HG03280 (cell line): Measurements from ENCODE around the gene ME1.
"Not testable (repeated sequence)": the region's sequence is repeated elsewhere in the genome, so short reads cannot be mapped to it uniquely, and the experiment has no call there.

Experiments used
- ATAC-seq: cut with Tn5 transposase; IDR thresholded peaks from one replicate; pipeline ENCODE4 v1.9.1; 2021; ENCODE audit warnings: mild to moderate bottlenecking, moderate library complexity; ENCODE audit not compliant: unreplicated experiment

Gene ME1

DNA sequence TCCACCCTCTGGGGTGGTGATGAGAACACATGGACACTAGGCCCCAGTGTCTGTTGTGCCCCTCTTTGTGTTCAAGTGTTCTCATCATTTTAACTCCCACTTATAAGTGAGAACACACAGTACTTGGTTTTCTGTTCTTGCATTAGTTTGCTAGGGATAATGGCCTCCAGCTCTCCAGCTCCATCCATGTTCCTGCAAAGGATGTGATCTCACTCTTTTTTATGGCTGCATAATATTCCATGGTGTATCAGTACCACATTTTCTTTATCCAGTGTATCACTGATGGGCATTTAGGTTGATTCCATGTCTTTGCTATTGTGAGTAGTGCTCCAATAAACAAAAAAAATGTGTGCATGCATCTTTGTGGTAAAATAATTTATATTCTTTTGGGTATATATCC is 170.3 kb downstream of the ME1 start:
- no peak for ATAC-seq

DNA sequence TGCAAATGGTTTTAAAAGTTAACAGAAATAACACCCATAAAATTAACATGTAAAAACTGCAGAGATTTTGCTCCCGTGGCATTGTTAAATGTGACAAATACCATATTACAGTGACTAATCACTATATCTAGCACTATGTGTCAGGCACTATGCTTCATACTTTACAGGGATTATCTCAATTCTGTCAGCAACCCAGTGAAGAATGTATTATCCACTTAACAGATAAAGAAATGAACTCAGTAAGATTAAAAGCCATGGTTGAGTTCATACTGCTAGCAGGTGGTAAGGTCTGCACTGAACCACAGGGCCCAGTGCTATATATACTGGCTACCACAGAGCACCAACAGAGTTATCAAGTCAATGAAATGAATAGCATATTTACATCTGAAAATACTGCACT is 172.3 kb downstream of the ME1 start:
- ATAC-seq, result no peak

- no peak for ATAC-seq
Observed at GRCh38 chr6:83257791-83258190, 173.1 kb downstream of the ME1 start.

DNA sequence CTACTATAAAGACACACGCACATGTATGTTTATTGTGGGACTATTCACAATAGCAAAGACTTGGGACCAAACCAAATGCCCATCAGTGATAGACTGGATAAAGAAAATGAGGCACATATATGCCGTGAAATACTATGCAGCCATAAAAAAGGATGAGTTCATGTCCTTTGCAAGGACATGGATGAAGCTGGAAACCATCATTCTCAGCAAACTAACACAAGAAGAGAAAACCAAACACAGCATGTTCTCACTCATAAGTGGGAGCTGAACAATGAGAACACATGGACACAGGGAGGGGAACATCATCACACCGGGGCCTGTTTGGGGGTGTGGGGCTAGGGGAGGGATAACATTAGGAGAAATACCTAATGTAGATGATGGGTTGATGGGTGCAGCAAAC is 174.1 kb downstream of the ME1 start:
- not testable (repeated sequence) for ATAC-seq

GRCh38 chr6:83252719-83253118 is 178.1 kb downstream of the ME1 start:
- ATAC-seq, result no peak

- no peak for ATAC-seq
Observed at GRCh38 chr6:83250235-83250634, 180.6 kb downstream of the ME1 start.

DNA sequence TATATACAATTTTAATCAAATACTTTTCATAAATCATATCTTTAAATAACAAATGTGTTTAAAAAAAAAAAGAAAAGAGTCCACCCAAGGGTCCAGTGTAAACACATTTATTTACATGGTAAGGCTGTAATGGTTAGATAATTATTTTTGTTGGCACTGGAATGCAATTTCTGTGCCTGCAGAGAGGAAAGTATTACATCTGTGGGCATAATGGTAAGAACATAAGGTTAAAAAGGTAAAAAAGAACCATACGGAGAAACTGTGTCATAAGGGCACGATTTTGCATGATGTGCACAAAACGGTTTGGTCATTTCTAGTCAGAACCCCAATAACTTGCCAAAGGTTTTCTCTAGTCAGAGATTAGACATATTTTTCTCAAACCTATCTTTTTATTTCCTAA is 183.4 kb downstream of the ME1 start:
- no peak for ATAC-seq

DNA sequence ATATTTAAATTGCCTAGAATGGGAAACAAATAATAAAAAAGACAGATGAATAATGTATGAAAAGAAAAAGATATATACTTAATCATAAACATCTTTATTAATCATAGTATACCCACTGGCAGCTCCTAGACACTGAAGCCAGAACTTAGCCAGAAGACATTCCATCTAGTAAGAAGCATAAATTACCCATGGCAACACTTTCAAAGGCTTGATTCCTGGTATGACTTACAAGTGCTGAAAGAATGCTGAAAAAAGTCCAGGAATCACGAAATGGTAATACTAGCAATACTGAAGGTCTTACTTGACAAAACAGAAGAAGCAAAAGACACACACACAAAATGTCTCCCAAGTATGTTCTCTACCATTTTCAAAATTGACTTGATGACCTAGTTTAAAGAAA is 199.7 kb downstream of the ME1 start:
- no peak for ATAC-seq

- ATAC-seq, result no peak
Observed at GRCh38 chr6:83226517-83226916, 204.3 kb downstream of the ME1 start.

DNA sequence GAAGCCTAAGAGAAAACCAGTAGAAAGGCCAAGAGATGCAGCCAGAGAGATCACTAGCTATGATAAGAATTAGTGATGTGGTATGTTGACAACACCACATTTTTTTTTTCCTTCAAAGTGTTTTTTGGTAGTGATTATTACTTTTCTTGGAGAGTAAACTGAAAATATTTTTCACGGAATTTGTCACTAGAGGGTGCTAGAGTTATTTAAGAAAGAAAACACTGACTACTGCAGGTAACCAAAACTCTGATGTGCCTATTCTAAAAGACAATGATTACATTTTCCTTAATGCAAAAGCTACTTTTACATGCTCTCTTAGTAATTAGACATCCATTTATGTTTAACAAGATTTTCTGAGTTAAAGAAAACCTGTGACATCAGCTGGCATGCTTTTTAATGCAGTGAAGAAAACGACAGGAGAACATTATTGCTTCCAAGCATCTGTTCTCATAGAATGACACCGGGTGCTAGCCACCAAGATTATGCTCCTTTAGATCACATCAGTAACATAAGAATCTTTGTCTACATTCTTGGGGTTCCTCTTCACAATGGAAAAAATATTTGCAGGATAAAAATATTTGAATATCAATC is 208.9 kb downstream of the ME1 start:
- no peak for ATAC-seq

DNA sequence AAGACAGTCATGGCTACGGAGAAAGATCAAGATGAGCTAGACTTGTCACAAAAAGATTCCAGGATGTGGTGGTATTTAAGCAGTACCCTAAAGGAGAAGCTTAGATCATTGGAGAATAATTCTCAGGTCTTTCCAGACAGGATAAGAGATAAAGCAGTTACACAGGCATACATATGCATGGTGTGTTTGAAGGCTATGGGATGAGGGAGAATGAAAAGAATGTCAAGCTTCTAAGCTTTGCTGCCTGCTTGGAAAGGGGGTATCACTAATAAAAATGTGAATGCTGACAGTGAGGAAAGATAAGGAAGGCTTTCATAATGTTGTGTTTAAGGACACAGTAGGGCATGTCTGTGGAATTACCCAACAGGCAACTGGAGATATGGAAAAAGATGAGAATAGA is 209.6 kb downstream of the ME1 start:
- no peak for ATAC-seq

DNA sequence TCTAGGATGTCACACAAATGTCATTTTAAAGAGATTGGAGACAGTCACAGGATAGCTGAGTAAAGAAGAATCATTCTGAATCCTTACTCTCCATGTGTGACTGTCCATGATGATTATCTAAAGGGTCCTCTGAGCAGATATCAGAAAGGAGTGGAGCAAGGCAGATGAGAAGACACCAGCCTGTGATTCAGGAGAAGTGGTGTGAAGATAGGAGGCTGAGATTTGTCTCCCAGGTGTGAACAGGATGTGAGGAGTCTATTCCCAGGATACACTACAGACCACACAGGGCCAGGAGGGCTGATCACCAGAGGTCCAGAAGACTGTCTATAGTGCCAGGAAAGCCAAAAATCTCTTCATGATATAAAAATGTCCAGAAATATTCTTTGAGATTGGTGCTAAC is 210.7 kb downstream of the ME1 start:
- ATAC-seq, result no peak

DNA sequence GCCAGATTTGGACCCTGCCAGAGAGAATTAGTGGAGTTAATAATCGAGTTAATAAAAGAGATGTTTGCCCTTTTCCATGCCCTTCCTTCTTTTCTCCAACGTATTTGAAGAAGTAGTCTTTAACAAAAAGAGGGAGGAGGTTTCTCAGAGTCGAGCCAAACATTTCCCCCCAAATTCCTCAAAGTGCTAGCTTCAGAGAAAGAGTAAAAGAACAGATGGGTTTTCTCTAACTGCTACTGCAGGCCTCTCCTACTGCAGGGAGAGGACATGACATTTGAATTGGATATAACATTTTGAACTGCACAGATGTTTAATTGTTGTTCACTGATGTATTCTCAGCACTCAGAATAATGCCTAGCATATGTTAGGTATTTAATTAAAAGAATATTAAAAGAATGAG is 212.2 kb downstream of the ME1 start:
- ATAC-seq, result no peak

DNA sequence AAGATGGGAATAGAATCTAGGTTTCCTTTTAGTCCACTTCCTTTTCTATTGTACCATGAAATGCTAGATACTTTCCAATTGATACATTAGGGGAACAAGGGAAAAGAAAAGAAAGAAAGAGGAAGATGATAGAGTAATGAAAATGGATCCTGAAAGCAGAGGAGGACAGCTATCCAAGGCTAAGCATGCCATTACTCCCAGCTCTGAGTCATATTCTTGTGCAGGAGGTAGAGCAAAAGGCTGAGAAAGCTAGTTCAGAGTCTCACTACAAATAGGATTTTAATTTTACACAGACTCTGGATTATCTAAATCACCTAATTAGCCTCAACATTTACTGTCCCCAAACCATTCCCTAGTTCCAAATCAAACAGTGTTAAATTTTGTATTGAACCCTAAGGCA is 214.0 kb downstream of the ME1 start:
- ATAC-seq, result no peak

DNA sequence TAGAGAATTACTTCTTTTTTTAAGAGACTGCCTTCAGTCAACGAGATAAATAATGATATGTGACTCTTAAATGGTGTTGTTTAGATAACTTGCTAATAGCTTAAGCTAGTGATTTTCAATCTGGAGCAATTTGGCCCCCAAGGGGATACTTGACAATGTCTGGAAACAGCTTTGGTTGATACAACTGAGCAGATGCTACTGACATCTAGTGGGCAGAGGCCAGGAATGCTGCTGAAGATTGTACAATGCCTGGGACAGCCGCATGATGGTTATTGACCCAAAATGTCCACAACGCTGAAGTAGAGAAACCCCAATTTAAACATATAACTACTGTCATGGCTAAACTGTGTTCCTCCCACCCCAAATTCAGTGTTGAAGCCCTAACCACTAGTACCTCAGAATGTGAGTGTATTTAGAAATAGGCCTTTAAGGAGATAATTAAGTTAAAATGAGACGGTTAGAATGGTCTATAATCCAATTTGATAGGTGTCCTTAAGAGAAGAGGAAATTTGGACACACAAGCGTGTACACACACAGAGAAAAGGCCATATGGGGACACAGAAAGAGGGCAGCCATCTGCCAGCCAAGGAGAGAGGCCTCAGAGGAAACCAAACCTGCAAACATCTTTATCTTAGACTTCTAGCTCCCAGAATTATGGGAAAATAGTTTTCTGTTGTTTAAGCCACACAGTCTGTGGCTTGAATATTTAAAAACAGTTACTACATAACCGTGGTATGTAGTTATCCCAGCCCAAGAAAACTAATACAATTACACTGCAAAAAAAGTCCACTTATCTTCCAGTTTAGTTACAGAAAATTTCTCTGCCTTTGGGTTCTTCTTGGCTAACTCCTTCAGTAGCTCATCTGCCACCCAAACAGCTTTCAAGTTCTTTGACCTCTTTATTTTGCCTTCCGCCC is 215.5 kb downstream of the ME1 start:
- ATAC-seq, result peak; percentile 99

GRCh38 chr6:83202031-83202430 is 228.8 kb downstream of the ME1 start:
- ATAC-seq, result no peak

DNA sequence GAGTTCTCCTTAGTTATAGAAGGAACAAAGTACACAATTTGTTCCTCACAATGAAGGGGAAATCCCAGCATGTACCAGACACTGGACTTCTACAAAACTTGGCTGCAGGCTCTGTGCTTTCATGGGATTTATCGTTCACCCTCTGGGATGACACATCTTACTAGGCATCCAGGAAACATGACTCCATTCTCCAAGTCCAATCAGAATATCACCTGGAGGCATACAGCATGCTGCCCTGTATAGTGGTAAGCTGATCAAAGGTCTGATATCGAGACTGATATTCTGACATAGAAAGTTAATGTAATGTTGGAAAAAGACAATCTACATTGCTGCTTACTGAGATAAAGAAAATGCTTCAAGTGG is 231.0 kb downstream of the ME1 start:
- ATAC-seq, result no peak

DNA sequence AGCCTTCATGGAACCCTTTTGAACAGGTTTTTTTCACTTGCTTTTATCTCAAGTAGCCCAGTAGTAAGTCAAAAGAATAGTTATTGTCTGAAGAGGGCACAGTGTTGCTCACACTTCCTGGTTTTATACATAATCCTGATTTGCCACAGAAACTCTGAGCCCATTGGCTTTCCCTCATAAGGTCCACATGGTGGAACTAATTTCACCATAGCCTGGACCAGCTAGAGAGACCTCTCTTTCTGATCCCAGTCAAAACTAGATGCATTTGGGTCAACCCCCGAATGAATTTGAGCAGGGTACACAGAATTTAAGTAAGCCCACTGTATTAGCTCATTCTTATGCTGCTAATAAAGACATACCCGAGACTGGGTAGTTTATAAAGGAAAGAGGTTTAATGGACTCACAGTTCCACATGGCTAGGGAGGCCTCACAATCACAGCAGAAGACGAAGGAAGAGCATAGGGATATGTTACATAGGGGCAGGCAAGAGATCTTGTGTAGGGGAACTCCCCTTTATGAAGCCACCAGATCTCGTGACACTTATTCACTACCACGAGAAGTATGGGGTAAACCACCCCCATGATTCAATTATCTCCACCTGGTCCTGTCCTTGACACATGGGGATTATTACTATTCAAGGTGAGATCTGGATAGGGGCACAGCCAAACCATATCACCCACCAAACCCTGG is 231.5 kb downstream of the ME1 start:
- ATAC-seq, result no peak

GRCh38 chr6:83198486-83199172 is 232.2 kb downstream of the ME1 start:
- no peak for ATAC-seq

DNA sequence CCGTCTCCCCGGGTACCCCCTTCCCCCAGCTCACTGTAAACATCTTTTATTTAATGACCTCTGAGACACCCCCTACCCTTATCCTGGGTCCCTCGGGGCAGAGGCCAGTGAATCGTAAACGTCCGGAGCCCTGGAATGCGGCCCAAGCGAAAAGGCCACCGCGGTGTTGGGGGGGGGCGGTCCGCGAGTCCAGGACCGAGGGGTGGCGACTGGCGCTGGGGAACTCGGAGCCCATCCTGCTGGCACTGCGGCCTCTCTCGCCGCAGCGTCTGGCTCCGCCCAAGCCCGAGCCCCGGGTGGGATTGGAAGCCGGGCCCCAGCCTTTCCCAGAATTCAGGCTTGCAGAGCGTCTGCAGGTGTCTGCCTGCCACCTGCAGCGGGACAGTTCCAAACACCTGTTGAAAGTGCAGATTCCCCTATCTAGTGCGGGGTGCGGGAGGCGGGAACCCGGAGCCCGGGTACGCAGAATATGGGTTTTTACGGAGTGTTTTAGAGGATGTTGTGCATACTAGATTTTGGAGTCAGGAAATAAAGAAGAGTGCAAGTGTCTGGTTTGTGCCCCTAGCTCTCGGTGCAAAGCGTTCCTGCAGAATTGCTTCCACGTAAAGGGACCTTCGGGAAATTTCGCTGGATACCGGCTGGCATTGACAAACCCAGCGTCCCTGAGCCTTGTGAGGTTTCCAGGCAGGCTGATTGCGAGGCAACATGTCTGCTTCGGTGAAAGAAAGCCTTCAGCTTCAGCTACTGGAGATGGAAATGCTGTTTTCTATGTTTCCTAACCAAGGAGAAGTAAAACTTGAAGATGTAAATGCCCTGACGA is 236.9 kb downstream of the ME1 start:
- ATAC-seq, result peak; percentile 10
